HG02588 (cell line): Measurements from ENCODE around the gene DHX58.

Experiments
- ATAC-seq: cut with Tn5 transposase; IDR thresholded peaks from one replicate; pipeline ENCODE4 v1.9.1; 2021; ENCODE audit warnings: mild to moderate bottlenecking, moderate library complexity; ENCODE audit not compliant: unreplicated experiment

Gene DHX58

DNA sequence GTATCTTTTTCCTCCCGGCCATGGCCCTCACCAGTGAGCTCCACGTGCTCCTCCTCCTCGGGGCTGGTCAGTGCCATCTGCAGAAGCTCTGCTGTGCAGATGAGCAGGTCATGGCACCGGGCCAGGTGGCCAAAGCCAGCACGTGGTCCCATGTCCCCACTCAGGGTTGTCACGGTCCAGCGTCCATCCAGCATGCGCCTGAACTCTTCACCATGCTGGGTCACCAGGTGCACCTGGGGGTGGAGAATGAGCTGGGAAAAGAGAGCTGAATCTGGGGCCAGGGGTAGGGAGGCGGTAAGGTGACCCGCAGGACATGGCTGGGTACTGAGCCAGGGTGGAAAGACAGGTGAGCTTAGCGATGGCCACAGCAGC, 1.3 kb downstream of the DHX58 start:
- ATAC-seq = no peak

DNA sequence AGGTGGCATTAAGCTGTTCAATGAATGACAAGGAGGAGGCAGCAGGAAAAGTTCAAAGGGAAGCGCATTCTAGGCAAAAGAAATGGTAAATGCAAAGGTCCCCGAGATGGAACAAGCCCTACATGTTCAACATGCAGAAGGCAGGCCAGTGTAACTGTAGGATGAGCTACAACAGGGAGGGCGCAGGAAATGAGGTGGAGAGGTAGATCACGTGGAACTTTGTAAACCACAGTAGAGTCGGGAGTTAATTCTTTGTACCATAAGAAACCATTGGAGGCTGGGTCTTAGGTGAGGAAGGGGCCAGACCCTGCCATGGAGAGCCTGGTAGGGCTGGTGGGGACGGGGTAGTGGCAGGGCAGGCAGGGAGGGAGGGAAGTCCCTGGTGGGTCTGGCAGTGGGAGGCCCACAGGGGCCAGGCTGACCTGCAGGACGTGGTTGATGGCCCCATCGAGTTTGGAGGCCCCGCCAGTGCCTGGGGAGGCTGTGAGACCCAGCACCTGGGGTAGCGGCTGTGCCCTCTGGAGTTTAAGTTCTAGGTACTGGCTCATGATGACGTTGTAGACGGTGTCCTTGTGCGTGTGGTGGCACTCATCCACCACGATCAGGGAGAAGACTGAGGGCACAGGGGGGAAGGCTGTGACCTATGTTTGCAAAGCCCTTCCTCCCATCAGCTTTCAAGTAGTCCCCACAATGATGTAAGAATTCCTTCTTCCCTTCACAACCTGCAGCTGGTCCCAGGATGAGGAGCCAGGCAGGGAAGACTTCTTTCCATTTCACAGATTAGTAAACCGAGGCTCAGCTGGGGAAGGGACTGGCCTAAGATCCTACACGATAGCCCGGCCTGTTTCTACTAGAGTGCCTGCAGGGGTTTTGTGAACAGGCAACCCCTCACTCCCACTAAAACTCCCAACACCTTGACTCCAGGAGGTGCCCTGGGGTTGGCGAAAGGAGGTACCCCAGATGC, 1.9 kb downstream of the DHX58 start:
- no peak for ATAC-seq

DNA sequence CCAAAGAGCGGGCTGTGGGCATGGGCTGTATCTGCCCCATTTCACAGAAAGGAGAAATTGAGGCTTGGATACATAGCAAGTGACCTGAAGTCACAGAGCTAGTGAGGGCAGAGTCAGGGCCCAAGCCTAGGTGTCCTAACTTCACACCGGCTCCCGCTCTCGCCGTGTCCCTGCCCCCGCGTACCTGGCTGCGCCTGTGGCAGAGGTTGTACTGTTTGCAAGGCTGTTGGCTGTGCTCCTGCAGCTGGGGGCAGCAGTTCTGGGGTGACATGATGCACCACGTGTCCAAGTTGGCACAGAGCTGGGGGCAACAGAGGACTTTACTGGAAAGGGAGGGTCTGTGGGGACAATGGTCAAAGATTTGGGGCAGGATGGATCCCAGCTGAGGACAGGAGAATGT, 3.4 kb downstream of the DHX58 start:
- no peak for ATAC-seq

DNA sequence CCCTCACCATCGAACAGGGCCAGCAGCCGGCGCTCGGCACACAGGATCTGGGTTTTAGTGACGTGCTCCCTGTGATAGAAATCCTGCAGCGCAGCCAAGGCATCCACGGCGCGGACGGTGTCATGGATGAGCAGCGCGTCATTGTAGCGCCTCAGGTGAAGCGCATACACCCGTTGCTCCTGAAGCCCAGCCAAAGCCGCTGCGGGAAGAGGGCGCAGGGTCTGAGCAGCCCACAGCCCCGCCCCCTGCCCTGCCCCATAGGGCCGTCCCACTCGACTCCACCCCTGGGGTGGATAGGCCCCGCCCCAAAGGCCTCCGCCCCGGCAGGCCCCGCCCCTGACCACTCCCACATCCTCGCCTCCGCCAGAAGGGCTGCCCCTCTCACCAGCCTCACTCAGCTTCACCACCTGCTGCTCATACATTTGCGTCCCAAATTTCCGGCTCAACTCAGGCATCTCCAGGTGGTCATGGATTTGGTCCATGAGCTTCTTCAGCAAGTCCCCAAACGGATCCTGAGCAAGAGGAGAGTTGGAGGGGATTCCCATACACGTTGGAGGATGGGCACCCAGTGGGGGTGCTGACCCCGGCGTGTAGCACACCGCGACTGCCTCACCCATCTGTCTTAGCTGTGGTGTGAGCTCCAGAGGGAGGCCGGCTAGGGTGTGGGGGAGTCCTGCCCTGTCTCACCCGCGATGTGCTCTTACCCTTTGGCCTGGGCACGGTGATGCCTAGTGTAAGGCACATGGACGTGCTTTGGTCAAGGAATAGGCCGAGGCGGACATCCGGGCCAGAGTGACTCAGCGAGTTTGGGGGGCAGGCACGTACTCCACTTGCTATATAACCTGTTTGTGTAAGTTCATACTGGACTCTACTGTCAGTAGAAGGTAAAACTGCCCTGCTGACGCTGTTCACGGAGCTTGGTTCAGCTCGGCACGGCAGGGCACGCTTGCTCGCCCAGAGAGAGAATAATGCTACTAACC, 4.6 kb downstream of the DHX58 start:
- ATAC-seq = peak; percentile 65

DNA sequence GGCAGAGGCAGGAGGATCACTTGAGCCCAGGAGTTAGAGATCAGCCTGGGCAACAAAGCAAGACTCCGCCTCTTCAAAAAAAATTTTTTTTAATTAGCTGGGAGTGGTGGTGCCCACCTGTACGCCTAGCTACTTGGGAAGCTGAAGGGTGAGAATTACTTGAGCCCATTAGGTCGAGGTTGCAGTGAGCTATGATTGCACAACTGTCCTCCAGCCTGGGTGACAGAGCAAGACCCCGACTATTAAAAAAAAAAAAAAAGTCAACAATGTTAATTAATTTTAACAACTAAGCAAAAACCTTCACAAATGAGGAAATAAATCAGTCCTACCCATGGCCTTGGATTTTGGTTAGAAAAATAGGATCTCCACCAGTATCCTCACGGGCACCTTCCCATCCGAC, 5.4 kb downstream of the DHX58 start:
- ATAC-seq = no peak

DNA sequence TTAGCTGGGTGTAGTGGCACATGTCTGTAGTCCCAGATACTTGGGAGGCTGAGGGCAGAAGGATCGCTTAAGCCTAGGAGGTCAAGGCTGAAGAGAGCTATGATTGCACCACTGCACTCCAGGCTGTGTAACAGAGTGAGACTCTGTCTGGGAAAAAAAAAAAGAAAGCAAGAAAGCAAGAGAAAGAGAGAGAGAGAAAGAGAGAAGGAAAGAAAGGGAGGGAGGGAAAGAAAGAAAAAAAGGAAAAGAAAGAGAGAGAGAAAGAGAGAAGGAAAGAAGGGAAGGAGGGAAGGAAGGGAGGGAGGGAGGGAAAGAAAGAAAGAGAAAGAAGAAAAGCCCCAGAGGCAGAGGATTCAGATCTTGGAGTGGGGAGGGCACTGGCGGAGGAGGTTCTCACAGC, 6.5 kb downstream of the DHX58 start:
- no peak for ATAC-seq

DNA sequence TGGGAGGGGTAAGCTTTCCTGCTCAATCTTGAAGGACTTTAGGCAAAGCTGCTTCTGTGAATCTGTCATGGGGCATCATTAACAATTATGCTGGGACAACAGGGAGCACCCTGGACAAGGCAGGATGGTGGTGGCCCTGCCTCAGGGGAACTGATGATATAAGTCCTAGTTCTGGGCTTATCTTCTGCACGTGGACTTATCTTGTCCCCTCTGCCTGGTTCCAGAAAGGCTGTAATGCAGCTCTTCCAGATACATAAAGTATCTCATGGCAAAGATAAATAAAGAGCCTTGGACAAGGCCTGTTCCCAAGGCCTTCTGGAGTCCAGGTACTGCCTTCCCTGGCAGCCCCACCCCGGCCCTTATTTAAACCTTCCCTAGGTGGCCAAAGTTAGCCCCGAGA, 8.2 kb downstream of the DHX58 start:
- ATAC-seq = no peak

DNA sequence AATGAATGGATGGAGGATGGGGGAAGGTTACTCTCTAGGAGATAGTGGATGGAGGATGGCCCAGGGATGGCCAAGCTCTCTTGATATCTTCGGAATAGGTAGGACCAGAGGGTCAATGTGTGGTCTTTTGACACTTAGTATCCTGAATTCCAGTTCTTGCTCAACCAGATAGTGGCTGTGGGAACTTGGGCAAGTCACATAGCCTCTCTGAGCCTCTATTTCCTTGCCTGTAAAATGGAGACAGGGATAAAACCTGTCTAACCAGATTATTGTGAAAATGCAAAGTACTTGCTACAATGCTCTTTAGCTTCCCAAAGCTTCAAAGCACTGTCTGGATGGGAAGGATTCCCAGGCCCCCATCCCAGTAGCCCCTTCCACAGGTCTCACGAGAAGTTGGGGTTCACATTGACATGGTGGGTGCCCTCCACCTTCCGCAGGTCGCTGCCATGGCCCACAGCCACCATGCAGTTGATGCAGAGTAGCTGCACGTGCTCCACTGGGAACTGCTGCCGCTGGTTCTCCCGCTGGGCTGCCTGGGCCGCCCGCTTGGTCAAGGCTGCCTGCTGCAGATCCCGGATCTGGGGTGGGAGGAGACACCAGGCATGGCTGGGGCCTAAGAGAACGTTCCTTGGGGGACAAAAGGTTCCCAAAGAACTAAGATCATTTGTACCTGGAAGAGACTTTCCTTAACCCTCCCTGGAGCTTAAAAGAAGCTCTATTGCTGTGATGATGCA, 9.1 kb downstream of the DHX58 start:
- no peak for ATAC-seq

DNA sequence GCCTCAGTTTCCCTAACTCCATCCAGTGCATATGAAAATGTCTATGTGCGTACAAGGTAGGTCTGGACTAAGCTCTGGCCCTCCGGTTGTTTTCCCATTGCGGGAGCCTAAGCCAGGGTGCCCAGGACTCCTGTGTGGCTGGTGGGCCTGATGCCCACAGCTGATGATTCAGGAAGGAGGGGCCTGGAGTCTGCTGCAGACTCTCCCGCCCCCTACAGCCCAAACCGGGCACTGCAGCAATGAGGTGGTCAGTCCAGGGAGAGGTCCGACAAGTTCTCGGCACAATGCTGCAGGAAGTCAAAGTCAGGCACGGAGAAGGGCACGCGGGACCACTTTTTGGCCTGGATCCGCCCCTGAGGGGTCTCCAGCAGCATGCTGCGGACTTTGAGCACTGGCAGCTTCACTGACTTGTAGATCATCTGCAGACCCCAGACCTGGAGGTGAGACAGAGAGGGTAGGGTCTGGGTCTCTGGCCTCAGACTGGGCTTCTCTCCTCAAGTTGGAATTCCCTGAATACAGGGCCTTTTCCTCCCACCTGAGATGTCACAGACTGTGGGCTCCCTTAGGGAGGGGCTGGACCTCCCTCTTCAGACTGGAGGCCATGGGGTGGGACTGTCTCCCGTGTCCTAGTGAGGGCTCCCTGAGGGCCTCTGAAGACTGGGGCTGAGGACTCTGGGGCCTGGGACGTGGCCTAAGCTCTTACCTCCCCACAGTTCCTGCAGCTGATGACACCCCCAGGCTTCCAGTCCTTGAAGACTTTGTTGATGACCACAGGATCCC, 10.8 kb downstream of the DHX58 start:
- no peak for ATAC-seq

DNA sequence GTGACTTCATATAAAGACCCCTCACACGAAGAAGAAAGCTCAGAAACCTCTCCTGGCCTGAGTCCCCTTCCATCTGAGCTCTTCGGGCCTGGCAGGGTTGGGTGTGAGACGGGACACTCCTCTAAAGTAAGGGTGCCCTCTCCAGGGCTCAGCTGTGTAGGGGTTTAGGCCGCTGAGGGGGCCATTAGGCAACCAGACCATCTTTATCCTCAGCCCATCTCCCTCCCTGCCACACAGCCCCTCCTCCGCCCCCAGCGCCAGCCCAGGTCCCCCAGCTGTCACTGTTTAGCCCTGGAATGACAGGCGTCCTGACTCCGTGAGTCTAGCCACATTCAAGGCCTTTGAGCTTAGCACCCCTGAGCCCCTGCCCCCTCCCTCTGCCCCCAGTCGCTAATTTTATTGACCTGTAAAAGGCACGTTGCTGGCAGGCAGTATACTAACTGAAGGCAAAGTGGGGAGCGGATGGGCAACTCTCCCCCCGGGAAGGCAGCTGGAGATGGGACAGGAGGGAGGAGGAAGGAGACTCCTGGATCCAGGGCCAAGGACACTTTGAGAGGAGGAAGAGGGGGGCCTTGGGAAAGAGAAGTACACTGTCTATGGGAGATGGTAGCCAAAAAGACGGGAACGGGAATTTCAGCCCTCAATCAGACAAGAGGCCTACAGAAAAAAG, 13.6 kb downstream of the DHX58 start:
- ATAC-seq = no peak

DNA sequence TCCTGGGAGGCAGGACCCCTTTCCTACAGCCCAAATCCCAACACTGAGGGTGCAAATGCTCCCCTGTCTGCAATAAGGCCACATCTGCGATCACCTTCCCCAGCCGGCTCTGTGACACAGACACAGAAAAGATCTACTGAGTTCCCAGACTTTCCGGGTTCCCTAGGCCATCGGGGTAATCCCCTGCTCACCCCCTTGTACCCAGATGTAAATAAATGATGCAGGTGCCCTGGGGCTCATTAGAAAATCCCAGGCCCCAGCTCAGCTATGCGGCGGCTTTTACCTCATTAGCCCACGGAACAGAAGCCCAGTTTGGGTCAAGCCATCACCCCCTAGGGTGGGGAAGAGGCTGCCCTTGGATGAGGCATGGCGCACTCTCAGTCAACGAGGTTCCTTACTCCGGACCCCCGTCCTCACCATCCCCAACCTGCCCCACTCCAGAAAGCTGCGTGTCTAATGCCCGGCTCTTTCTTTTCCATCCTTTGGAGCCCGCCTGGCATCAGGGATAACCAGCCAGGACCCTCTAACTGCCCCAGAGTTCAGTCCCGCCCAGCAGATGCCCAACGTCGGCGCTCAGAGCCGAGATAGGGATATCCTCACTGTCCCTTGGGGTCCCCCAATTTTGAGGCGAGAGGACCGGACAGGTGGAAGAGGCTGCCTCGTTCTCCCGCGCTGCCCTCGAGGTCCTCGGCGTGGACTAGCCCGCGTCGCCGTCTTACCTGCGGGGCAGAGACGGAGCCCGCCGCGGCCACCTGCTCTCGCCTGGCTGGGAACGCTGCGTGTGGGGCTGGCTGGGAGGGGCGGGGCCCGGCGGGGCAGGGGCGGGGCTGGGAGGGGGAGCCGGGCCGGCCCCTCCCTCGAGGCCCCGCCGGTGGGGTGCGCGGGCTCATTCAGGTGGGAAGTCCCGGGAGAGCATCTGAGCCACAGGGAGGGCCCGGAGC, 14.6 kb downstream of the DHX58 start, which contains the start of gene ZNF385C:
Gene ZNF385C, minus strand, starts transcription at position 783 of the 941 bp plus-strand sequence. CDS start 35,417 bp downstream, outside the sequence.
- ATAC-seq = no peak

DNA sequence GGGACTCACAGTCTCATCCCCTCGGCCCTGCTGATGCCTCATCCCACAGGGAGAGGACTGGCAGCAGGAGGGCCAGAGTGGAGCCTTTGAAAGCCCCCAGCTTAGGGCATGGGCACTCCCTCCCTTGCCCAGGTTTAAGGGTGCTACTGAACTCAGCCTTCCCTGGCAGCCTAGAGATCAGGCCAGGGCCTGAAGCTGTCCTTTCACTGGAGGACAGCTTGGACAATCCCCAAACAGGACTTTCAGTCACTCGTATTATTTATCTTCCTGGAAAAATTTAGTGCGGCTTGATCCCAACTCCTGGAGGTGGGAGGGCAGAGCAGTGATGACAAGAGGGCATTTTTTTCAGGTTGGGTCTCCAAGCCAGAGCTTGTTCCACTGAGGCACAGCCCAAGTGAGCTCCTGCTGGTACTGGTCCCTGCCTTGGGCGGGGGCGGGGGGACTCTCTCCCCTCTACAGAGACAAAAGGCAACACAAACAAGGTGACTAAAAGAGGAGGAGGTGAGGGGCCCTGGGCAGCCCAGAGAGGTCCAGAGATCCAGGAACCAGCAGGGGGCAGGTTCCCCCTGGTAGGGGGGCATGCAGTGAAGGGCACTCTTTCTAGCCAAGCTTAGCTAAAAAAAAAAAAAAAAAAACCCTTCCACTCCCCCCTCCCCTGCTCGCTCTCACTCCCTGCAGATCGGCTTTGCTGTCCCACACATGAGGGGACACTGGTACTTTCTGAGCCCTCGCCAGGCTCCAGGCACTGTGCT, 16.0 kb downstream of the DHX58 start:
- no peak for ATAC-seq

DNA sequence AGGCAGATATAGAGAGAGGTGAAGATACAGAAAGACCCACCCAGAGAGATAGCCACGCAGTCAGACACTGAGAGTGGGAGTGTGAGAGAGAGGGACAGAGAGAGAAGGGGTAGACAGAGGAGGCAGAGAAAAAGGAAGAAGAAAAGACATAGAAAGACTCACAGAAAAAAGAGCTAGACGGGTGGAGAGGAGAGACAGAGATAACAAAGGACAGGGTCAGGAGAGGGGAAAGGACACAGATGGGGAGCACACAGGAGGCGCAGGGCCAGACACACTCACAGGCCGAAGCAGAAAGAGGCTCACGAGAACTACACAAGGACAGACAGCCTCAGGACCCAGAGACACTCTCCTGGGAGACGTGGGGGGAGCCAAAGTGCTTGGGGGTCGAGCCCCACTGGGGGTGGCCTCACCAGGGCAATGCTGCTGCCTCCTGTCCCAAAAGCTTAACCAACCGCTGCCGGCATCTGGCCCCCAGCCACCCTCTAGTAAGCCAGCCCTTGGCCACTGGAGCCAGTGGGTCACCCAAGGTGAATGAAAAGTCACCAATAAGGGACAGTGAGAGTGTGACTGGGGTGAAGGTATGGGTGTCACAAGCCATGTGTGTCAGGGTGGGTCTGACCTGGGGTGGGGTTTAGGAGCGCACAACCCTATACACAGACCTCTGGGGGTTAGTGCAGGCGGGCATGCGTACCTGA, 18.0 kb downstream of the DHX58 start:
- no peak for ATAC-seq

DNA sequence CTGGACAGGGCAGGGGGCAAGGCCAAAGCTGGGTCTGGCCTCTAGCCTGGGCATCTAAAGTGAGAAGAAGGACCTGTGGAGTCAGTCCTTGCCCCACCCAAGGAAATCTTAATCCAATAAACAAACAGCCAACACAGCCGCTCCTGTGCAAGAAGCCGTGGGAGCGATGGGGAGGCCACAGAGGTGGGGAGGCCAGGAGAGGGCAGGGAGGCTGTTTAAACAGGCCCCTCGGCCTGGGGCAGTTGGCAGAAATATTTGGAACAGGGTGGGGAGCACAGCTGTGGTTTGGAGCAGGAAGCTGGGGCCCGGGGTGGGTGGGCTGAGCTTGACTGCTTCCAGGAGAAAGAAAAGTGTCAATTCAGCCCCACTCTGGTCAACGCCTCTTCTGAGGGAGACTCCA, 19.6 kb downstream of the DHX58 start:
- no peak for ATAC-seq

DNA sequence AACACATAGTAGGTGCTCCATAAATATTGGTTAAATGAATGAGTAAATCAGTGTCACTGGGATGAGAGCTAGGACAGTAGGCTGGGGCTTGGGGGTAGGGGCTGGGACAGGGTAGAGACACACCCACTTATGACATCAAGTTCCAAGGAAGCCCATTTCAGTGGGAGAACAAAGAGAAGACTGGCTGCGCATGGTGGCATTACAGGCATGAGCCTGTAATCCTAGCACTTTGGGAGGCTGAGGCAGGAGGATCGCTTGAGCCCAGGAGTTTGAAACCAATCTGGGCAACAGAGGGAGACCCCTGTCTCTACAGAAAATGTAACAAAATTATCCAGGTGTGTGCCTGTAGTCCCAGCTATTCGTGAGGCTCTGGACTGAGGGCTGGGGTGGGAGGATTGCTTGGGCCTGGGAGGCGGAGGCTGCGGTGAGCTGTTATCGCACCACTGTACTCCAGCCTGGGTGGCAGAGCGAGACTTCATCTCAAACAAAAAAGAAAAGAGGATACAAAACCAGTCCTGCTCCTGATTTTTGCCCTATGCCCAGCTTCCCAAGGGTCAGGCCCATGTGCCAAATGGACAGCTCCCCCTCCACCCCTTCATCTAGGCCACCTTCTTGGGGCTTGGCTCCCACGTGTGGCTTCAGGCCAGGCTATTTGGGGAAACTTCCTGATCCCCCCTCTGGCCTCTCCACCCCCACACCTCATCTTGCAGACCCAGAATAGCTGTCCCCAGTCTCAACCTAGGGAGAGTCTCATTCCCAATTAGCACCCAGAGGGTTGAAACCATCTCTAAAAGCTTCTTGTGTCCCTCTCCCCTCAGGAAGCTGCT, 21.3 kb downstream of the DHX58 start:
- no peak for ATAC-seq

DNA sequence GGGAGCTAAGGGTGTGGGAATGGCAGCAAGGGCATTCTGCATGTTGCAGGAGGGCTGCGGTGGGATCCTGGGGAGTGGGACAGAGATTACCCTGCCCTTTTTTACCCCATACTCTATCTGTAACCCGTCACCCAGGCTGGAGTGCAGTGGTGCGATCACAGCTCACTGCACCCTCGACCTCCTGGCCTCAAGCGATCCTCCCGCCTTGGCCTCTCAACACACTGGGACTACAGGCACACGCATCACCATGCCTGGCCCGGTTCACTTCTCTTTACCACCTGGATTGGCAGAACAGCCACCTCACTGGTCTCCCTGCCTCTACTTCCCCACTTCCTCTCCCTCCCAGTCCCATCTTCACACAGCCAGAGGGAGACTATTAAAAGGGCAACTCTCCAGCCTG, 23.8 kb downstream of the DHX58 start:
- no peak for ATAC-seq
